HepG2 (cell line): Measurements from ENCODE around the gene ABCA13. TPM values are rescaled to one million over a fixed set of nuclear protein-coding genes. Genes with fewer than 3 reads are reported as not detected.

Experiments
- ATAC-seq: fragments of 200-7000 bp; cut with Tn5 transposase; 3 replicates; pipeline ENCODE4 v1.9.1; 2020; ENCODE audit warnings: mild to moderate bottlenecking, moderate library complexity
- BruUV-seq: library from RNA; stranded (reverse); fragments of 400-500 nt; replicated peaks from 2 replicates; lab custom pipeline; 2021; lab: Mats Ljungman, UMichigan
- CTCF ChIA-PET: fragments of 300-600 bp; formaldehyde crosslinking; extraction: SDS; loops from one replicate; lab custom pipeline; 2021; ENCODE audit warnings: low total read pairs, inconsistent platforms, low intra/inter-chr PET ratio; lab: Yijun Ruan, JAX
- POLR2A ChIA-PET: fragments of 350-600 bp; sonication (Branson Sonifier 250); formaldehyde crosslinking; loops from one replicate; lab custom pipeline; 2020; ENCODE audit warnings: antibody characterized with exemption, inconsistent platforms; lab: Yijun Ruan, JAX
- DNase-seq: peaks from one replicate; pipeline ENCODE4 v3.0.0-alpha.2; 2015; ENCODE audit warnings: low spot score
- FAIRE-seq: peaks from 3 replicates; lab custom pipeline; 2011; peaks lifted over from hg19 to GRCh38; lab: Jason Lieb, UNC
- H2AFZ ChIP-seq: one replicate; pipeline ENCODE4 v1.6.1; 2011; ENCODE audit warnings: low read length, inconsistent platforms
- H3K27ac ChIP-seq: fragments of 300-600 bp; 3 replicates; pipeline ENCODE4 v1.8.0; 2011; ENCODE audit warnings: mixed run types, mild to moderate bottlenecking, mixed read lengths, low read length, inconsistent platforms; ENCODE audit not compliant: insufficient read depth; ENCODE audit errors: extremely low read length
- H3K27me3 ChIP-seq, 2 experiments: fragments of 200-600 bp in 1 of 2; 2 replicates in 1 of 2; 3 replicates in 1 of 2; pipeline versions ENCODE4 v1.6.0 to v1.8.0; 2011; ENCODE audit warnings: low read length in 2 of 2, mild to moderate bottlenecking in 2 of 2, moderate library complexity in 2 of 2, inconsistent platforms in 1 of 2; ENCODE audit not compliant: insufficient read depth in 2 of 2, control insufficient read depth in 1 of 2
- H3K36me3 ChIP-seq, 2 experiments: fragments of 200-600 bp in 1 of 2; replicated peaks in 1 of 2; 2 replicates in 1 of 2; 3 replicates in 1 of 2; pipeline versions ENCODE4 v1.5.1 to v1.8.0; 2011; ENCODE audit warnings: low read length in 2 of 2, inconsistent platforms in 1 of 2; ENCODE audit not compliant: insufficient read depth in 2 of 2, control insufficient read depth in 1 of 2
- H3K4me1 ChIP-seq: 2 replicates; pipeline ENCODE4 v1.5.1; 2012; ENCODE audit warnings: low read length, inconsistent platforms; ENCODE audit not compliant: insufficient read depth
- H3K4me2 ChIP-seq: 2 replicates; pipeline ENCODE4 v1.6.0; 2011; ENCODE audit warnings: low read depth, low read length, inconsistent platforms
- H3K4me3 ChIP-seq, 3 experiments: fragments of 200-600 bp in 1 of 3; sonication (generic), shearing (Covaris generic) in 1 of 3; replicated peaks in 1 of 3; 2 replicates each; pipeline ENCODE4 v1.5.1; 2011 to 2016; ENCODE audit warnings: low read length in 3 of 3, inconsistent platforms in 2 of 3, low read depth in 2 of 3, mild to moderate bottlenecking in 2 of 3, control low read depth in 1 of 3, mixed read lengths in 1 of 3; ENCODE audit not compliant: insufficient read depth in 1 of 3
- H3K79me2 ChIP-seq: one replicate; pipeline ENCODE4 v1.6.1; 2011; ENCODE audit warnings: low read length, inconsistent platforms; ENCODE audit not compliant: insufficient read depth
- H3K9ac ChIP-seq: 2 replicates; pipeline ENCODE4 v1.6.0; 2011; ENCODE audit warnings: mild to moderate bottlenecking, low read depth, low read length, inconsistent platforms; ENCODE audit not compliant: insufficient read depth
- H3K9me3 ChIP-seq: 2 replicates; pipeline ENCODE4 v1.5.1; 2012; ENCODE audit warnings: mild to moderate bottlenecking, low read length
- H4K20me1 ChIP-seq: 2 replicates; pipeline ENCODE4 v1.6.0; 2011; ENCODE audit warnings: inconsistent platforms, mild to moderate bottlenecking, low read length, moderate library complexity; ENCODE audit not compliant: insufficient read depth
- CBX5 ChIP-seq: sonication (generic); formaldehyde crosslinking; IDR thresholded peaks from 2 replicates; pipeline ENCODE4 v1.4.0; 2020; ENCODE audit warnings: missing genetic modification reagents, borderline replicate concordance
- PPARG ChIP-seq: conservative IDR thresholded peaks from 2 replicates; pipeline ENCODE4 v1.6.1; 2016; ENCODE audit warnings: missing biosample characterization, missing genetic modification reagents
- REST ChIP-seq, 2 experiments: IDR thresholded peaks; 2 replicates each; pipeline ENCODE4 v1.6.1; 2011 to 2012; ENCODE audit warnings: low read length in 2 of 2, borderline replicate concordance in 1 of 2, low read depth in 1 of 2, mild to moderate bottlenecking in 1 of 2, moderate library complexity in 1 of 2
- THAP7 ChIP-seq: sonication (generic); formaldehyde crosslinking; IDR thresholded peaks from 2 replicates; pipeline ENCODE4 v1.8.1; 2023; ENCODE audit warnings: mild to moderate bottlenecking, missing genetic modification reagents
- ZNF576 ChIP-seq: sonication (generic); formaldehyde crosslinking; IDR thresholded peaks from 2 replicates; pipeline ENCODE4 v1.4.0; 2020; ENCODE audit warnings: mild to moderate bottlenecking, missing genetic modification reagents
- ZNF816 ChIP-seq: sonication (generic); formaldehyde crosslinking; IDR thresholded peaks from 2 replicates; pipeline ENCODE4 v1.8.0; 2022; ENCODE audit warnings: missing genetic modification reagents, mild to moderate bottlenecking, borderline replicate concordance
- WGBS: methylation state at CpG from one replicate; pipeline ENCODE4 v1.1.6; 2017; ENCODE audit warnings: low lambda C conversion rate; 5-methylcytosine and 5-hydroxymethylcytosine counted together
- in situ Hi-C: cut with HindIII; loops from 2 replicates; pipeline ENCODE4 v1.10.0; 2017; ENCODE audit warnings: low pct_unique_long_range_greater_than_20kb; ENCODE audit not compliant: extremely low pct_ligation_motif_present
- intact Hi-C: fragments of 100-400 bp; cut with micrococcal nuclease; formaldehyde crosslinking; loops from one replicate; pipeline ENCODE4 v1.10.0; 2022; ENCODE audit not compliant: unreplicated experiment
- polyA plus RNA-seq, 8 experiments: library from polyadenylated mRNA; depleted of rRNA in 3 of 8; stranded (reverse) in 7 of 8; unstranded in 1 of 8; fragments of >200 nt; fragmentation: Illumina TruSeq in 4 of 8; extraction: Trizol in 4 of 8; gene quantifications; 2 replicates each; pipeline versions ENCODE4 v1.2.1 to v1.2.3, GENCODE V29; 2011 to 2016; ENCODE audit warnings: low read depth in 4 of 8, missing spikeins in 1 of 8, mixed read lengths in 1 of 8; ENCODE audit not compliant: insufficient read depth in 1 of 8
- total RNA-seq, 5 experiments: library from RNA; depleted of rRNA; stranded (reverse); fragments of >200 nt; fragmentation: Illumina TruSeq; extraction: Trizol; gene quantifications; 2 replicates each; pipeline ENCODE4 v1.2.3, GENCODE V29; 2016; ENCODE audit warnings: low read depth in 1 of 5

The ABCA13 gene
- total and polyA plus RNA-seq, 2 of the 13 experiments (the other 11 are each of a cell fraction or from before 2014, with no cell fraction given), result 0.03 TPM; not detected in 1

- POLR2A ChIA-PET, result no interaction called here
Observed at GRCh38 chr7:48295296-48295971, 124.2 kb downstream of the ABCA13 start.

More at GRCh38 chr7:48295296-48295971, 124.2 kb downstream of the ABCA13 start:
- Histone ChIP-seq H3K27me3 (0 out of 5 replicates have a peak, but pooled peaks cover 0 to 3% of the 10 kb centered on the region in 2 experiments), H3K79me2 (no peaks in the 10 kb centered on the region), H4K20me1 (no peaks in the 10 kb centered on the region), H3K4me2 (no peak overlapping the region), H3K9me3 (no peaks in the 10 kb centered on the region), H3K4me1 (no peaks in the 10 kb centered on the region), H3K4me3 (no peak overlapping the region), H2AFZ (no peak overlapping the region), H3K9ac (no peak overlapping the region), H3K27ac (no peak overlapping the region), H3K36me3 (no peaks in the 10 kb centered on the region)
- no TSS peak for BruUV-seq
- ATAC-seq (no peak), FAIRE-seq (no peak), DNase-seq (no peak)
- in situ Hi-C loops (no loop called here), intact Hi-C loops (loop anchor here (5.0 kb wide), 1 partner anchor 872 kb away; no protein-coding TSS in a partner anchor)
- CTCF ChIA-PET, result no interaction called here
- TF ChIP-seq REST (IDR thresholded peaks at IDR 0.05; ENCODE audit: borderline replicate concordance in 1 of 2, low read depth in 1 of 2, low read length in 2 of 2) (peak in 1 of 2 experiments; percentile 61; a peak in 1 of 4 replicates), ZNF816 (no peak), THAP7 (CRISPR knock-in tag) (no peak), CBX5 (no peak), ZNF576 (CRISPR knock-in tag) (no peak), PPARG (no peak)
- WGBS, result 23% methylated on average over 5 of the region's 7 CpGs
